Amniotic epithelial cell (primary cell): Measurements from ENCODE around the gene TSSC4.

ENCODE experiments used
- DNase-seq: peaks from one replicate; pipeline ENCODE4 v3.0.0-alpha.2; 2010; ENCODE audit warnings: low read depth

TSSC4 gene

DNA sequence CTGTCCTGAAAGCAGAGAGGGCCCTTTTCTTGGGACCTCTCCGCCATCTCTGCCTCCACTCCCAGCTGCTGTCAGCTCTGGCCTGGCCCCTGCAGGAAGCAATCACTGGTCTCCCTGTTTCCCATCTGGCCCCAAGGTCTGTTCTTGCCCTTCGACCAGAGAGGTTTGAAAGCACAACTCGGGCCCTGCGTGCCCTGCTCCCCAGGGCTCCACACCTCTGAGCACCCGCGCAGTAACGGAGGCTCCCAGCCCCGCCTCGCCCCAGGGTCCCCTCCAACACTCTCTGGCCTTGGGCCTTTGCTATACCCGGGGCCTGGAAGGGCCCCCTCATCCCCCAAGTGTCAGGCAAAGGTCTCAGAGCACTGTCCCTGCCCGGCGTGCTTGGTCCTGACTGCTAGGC lies 31.2 kb upstream of the TSSC4 start:
- no peak for DNase-seq

DNA sequence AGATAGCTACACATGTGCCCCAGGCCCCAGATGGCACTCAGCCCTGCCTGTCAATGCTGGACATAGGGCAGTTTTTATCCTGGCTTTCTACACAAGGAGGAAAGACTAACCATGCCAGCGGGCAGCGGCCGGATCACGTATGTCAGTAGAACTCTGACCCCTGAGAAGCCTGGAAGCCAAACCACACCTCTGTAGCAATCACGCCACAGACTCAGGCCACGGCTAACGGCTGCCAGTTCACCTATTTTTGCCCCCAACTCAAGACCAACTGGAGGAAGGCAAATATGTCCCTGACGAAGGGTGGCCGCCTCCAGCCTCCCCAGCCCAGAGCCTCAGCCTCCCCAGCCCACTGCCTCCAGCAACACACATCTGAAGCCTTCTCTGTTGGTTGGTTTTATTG lies 30.7 kb upstream of the TSSC4 start:
- DNase-seq: no peak

DNA sequence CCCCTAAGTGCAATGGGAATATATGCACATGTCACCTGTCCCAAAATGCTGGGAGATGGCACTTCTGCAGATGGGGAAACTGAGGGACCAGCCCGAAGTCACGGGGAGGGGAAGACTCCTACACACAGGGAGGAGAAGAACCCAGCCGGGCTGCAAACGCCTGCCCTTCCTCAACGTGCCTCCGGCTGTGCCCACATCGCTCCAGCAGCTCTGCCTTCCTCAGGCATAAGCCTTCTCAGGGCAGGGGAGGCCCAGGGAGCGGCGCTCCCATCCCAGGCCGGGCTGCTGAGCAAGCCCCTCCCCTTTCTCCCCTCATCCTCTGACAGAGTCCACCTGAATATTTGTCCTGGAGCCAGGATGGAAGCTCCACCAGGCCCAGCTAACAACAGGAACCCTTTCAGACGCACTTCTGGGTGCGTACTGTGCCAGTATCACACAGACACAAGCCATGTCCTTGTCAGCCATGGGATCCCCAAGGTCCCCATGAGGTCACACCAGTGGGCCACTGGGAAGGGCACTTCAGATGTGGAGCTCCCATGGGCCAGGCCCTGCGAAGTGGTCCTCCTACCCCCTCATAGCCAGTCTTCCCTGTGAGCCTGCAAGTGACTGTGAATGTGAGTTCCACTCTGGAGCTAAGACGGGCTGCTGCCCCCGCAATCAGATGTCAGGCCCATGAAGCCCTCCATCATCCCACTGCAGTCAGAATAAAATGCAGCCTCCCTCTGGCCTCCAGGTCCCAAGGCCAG lies 25.9 kb upstream of the TSSC4 start:
- no peak for DNase-seq

DNA sequence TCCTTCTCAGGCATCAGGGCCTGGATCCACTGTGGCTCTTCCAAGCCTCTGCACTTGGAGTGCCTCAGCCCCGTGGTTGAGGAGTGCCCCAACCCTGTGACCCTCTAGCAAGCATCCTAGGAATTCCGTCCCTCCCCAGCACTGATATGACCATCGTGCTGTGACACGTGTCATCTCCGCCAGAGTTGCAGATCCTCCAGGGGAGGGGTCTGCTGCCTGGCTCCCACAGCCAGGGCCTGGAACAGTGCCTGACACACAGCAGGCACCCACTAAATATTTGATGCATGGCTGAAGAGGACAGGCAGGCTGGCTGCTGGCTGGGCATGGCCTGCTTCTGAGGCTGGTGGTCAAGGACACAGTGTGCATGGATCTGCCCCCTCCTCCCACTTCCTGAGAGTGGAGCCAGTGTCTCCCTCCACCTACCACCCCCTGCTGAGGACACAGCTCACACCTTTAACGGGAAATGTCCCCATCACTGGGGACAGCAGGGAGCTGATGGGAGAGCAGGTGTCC lies 25.2 kb upstream of the TSSC4 start:
- DNase-seq: no peak

DNA sequence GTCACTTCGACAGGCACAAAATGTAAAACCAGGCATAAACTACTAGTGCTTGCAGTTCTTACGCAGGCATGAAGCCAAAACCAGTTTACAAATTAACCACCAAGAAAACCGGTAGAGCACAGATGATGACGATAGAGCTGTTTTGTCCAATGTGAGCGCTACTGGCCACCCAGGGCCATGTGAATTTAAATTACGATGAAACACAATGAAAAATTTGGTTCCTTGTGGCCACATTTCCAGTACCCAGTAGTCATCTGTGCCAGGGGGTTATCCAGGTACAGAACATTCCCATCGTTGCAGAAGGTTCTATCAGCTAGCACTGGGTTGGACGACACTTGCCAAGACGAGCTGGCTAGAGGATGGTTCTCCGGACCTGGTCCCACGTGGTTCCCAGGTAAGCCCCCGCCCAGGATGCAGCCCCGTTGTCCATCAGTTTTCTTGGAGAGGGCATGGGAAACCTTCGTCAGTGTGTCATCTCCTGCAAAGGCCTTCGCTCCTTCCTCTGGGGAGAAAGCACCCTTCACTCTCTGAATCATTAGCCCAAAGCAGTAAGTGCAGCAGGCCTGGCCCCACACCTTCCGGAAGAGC lies 24.5 kb upstream of the TSSC4 start:
- no peak for DNase-seq

DNA sequence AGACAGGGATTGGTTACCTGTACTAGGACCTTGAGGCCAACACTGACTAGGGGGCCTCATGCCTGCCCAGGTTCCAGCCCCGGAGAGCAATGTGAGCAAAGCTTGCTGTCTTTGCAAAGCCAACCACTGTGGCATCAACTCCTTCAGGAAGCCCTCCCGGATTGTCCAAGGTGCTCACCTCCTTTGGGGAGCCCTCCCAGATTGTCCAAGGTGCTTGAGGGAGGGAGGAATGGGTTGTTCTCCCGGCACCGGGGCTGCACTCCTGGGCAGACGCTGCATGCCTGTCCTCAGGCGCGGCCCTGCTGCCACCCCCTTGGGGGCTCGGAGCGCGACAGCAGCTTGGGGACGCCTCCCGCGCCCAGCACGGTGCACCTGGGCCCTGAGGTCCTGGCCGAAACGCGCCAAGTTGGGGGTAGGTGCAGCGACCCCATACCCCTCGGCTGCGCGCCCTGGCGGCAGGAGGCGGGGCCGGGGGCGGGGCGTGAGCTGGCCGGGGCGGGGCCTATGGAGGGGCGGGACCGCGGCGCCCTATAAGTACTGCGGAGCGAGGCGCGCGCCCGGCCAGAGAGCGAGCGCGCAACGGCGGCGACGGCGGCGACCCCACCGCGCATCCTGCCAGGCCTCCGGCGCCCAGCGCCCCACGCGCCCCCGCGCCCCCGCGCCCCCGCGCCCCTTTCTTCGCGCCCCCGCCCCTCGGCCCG lies 23.6 kb upstream of the TSSC4 start, which contains the start of gene CD81:
CD81 (plus strand) TSS at position 560 of the 701 bp plus-strand sequence. CDS start 240 bp downstream, outside the sequence.
- peak; percentile 7 for DNase-seq

DNA sequence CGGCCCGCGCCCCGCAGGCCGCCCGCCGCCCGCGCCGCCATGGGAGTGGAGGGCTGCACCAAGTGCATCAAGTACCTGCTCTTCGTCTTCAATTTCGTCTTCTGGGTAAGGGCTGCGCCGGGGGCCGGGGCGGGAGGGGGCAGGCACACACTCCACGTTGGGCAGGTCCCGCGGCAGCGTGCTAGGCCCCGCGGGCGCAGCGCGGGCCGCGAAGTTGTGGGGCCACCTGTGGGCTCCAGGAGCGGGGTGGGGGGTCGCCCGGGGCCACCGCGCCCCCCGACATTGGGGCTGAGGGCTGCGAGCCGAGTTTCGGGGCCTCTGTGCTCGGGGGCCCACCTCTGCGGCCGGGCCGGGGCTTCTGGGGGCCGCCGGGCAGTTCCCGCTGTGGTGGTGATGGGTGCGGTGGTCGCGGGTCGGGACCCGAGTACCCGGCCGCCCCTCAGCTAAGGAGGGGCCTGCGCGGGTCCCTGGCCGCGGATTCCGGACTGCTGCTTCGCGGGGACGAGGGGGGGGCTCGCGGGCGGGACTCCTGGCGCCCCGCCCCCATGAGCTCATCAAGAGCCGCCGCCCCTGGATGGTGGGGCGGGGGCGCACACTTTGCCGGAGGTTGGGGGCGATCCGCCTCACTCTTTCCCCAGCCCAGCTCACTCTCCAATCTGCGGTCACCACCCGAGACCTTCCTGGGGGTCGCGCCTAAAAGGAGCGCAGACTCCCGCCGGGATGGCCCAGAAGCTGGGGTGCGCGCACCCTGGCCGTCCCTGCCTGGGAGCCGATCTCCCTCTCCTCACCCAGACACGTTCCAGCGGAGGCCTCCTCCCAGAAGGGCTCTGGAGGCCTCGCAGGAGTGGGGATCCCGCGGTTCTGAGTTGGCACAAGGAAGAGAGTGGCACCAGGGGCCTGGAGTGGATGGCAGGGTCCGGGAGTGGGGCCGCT lies 22.8 kb upstream of the TSSC4 start:
- peak; percentile 20 for DNase-seq

DNA sequence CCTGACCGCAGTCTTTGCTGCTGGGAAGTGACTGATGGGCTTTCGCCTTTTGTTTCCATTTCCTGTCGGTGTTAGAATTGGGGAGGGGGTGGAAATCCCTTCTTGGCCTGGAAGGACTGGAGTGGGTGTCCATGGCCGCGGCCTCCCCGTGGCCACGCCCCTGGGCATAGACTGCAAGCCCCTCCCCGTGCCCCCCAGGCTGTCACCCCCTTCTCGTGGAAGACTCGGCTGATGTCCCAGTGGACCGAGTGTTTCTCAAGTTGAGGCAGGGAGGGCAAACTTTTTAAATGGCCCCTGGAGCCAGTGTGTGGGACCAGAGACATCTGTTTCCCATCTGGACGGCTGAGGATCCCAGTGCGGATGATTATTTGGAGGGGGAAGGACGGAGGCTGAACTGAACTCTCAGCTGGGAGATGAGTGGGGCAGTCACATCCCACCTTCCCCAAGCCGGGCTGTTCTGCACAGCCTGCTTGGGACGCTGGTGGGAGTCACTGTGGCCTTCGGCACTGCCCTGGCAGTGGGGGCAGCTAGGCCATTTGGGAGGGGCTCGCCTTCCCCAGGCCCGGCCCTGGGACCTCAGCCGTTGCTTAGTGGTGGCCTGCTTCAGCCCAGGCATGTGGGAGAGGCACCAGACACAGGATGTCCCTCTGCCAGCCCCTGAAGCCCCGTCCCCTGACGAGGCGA lies 21.9 kb upstream of the TSSC4 start:
- DNase-seq: no peak

DNA sequence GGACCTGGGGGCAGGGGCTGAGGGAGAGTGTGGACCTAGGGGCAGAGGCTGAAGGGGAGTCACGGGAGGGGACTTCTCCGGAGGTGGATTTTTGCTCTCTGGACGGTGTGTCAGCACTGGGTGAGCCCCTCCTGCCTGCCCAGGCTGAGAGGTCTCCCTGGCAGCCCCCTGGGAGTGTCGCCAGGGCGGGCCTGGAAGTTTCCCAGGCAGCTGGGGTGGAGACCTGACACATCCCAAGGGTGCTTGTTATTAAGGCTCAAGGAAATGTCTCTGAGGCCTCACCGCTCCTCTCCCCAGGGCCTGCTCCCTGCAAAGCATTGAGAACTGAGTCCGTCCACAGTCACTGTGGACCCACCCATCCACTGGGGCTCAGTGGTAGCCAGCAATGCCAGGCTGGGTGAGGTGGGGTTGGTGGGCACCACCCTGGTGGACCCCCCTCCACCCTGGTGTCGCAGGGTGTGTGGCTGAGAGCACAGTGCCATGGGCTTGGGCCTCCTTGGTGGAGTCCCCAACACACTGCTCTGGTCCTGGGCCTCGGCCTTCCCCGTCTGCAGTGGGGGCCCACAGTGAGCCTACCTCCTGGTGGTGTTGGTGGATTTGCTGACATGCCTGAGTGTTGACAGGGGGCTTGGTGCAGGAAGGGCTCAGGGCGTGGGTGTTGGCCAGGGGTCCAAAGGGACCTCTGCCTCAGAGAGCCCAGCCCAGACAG lies 20.9 kb upstream of the TSSC4 start:
- no peak for DNase-seq

DNA sequence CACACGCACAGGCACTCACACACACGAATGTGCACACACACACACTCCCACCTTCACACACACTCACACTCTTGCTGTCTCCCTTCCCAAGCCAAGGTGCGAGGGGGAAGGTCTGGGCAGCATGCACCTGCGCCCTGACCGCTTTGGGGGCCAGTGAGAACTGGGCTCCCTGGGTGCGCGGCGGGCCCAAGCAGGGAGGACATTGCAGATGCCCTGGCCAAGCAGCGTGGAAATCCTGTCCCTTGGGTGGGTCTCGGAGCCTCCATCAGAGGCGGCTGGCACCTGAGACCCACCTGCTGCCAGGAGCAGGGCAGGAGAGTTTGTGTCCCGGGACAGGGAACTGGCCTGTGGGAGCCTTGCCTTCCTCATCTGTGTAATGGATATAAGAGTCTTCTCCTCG lies 20.2 kb upstream of the TSSC4 start:
- DNase-seq: no peak

DNA sequence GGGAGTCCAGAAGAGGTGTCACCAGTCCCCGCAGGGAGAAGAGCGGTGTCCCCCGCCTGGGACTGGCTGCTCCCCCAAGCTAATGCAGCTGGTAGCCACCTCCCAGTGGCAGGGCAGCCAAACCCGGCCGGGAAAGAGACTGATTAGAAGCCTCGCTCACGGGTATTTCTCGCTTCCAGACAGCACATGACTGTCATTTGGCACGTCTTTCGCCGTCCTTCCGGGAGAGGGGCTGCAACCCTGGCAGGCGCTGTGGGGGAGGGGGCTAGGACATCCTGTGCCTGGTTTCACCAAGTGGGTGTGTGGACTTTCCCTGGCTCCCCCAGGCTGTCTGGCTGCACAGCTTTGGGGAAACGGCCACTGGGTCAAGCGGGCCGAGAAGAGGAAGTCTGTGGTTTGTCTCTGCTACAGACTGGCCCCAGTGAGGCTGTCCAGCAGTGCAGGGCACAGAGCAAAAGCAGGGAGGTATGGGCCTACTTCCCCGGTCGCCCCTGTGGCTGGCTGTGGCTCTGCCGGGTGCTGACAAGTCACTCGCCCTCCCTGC lies 19.7 kb upstream of the TSSC4 start:
- DNase-seq: no peak

DNA sequence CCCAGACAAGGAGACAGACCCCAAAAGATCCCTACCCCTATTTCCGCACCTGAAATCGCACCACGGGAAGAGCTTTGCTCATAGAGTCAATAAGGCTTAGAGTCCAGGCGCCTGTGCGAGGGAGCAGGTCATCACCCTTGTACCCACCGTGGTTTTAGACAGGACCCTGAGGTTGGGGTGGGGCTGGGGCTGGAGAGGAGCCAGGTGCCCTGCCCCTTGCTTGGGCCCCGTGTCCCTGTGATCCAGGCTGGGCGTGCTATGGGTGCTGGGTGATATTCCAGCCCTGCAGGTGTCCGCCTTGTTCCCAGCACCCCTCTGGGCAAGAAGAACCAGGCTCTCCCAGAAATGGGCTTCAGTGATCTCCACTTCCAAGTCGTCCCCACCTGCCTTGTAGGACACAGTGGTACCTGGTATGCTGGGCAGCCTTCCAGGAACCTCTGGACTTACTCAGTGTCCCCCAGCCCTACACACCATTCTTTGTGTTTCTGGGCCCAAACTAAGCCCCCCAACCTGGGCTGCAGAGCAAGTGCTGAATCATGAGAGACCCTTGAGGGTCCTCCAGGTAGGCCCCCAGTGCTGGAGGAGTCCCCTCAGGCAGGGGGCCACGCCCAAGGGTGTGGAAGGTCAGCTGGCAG lies 18.9 kb upstream of the TSSC4 start:
- no peak for DNase-seq

DNA sequence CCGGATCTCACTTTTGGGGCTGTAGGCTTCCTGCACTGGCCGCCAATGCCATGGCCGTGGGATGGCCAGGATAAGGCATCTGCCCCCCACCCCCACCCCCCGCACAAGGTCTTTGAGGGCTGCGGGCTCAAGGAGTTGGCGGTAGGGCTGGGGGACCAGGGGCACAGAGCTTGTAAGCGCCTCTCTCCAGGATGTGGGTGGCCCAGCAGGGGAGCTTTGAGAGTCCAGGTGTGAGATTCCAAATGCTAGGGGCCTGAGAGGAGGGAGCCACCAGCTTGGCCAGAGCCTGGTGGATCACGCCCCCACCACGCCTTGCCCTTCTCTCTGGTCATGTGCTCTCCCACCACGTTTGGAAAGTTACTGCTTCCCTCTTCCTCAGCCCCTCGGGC lies 18.4 kb upstream of the TSSC4 start:
- DNase-seq: no peak

DNA sequence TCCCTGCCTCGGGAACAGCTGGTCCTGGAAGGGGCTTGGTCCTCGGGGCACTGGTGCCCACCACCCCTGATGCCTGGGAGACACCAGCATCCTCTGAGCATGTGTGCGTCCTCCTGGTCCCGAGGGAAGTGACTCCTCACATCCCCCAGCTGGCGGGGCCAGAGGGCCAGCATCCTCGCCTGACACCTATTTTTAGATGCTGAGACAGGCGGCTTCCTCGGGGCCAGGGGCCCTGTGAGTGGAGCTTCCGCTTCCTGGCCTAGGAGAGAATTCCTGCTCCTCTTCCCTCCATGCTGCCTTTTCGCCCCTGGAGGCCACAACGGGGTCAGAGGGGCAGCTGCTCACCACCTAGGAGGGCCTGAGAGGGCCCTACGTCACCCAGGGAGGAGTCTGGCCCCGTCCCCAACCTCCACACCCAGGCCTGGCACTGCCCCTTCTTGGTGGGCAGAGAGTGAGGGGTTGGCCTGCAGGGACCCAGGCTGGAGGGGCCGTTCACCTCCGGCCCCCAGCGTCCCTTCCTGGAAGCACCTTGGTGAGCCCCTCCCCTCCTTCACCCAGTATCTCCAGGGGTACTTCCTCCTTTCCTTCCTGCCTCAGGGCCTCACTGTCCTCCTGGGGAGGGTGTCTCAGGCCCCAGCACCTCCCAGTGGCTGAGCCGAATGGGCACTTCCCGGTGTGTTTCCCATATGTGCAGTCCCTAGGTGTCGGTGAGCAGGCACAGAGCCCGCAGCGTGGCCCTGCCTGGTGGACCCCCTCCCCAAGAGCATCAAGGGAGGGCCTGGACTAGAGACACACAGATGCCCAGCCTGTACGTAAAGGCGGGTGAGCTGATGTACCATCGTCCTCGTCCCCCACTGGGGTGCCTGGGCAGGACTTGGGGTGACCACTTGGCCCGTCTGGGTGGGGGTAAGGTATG lies 17.4 kb upstream of the TSSC4 start:
- DNase-seq: no peak

DNA sequence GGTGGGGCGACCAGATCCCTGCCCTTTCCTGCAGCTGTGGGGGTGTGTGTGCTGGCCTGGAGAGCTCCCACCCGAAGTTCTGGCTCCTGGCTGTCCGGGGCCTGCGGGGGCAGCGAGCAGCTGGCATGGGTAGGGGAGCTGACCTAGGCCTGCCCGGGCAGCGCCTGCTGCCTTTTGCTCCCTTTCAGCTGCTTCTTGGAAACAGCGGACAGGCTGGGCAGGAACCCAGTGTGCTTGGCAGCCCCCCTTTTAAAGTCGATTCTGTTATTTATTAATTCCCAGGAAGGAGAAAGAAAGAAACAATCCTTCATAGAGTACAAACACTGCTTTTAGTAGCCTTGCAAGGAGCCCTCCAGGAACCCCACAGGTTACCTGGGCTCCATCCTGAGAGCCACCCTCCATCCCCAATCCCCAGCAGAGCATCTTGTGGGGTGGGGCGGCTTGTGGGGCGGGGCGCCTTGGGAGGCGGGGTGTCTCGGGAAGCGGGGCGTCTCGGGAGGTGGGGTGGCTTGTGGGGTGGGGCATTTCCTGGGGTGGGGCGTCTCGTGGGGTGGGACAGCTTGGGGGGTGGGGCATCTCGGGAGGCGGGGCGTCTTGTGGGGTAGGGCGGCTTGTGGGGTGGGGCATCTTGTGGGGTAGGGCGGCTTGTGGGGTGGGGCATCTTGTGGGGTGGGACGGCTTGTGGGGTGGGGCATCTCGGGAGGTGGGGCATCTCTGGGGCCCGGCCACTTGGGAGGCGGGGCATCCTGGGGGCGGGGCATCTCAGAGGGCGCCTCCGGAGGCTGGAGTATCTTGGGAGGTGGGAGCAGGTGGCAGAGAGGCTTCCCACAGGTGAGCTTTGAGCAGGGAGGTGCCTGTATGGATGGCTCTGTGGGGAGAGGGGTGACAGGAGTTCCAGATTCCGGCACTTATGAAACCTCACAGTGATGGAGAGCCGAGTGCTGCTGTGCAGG lies 16.4 kb upstream of the TSSC4 start:
- no peak for DNase-seq

DNA sequence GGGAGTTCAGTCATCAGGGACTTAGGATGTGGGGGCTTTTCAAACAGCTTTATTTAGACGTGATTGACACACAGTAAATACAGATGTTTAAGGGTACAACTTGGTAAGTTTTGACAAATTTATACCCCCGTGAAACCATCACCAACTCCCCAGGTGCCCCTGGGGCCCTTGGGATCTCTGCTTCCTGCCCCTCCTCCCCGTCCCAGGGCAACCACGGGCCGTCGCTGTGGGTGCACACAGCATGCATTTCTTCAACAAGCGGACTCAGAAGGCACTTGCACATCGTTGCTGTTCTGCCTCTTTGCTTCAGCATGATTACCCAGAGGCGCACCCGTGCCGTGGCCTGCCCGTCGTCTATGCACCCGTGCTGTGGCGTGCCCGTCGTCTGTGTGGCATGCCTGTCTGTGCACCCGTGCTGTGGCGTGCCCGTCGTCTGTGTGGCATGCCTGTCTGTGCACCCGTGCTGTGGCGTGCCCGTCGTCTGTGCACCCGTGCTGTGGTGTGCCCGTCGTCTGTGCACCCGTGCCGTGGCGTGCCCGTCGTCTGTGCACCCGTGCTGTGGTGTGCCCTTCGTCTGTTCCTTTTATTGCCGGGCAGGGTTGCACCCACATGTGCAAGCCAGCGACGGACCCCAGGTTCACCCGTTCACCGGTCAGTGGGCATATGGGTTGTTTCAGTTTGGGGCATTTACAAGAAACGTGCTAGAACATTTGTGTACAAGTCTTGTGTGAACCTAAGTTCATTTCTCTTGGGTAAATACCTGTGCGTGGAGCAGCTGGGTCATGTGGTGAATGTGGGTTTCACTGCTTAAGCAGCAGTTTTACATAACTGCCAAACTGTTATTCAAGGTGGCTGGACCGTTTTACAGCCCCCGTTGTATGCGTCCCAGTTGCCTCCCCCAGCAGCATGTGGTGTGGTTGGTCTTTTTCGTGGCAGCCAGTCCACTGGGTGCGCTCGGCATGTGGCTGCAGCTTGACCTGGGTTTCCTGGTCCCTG lies 15.1 kb upstream of the TSSC4 start:
- DNase-seq: no peak
